ENCODE data around the gene TBC1D30. TPM values are rescaled to one million over a fixed set of nuclear protein-coding genes. Genes with fewer than 3 reads are reported as not detected.

Gene TBC1D30
- total and polyA plus RNA-seq, 9 of the 15 experiments (the other 6 are each of a cell fraction or from before 2014, with no cell fraction given), result 0.07 to 0.55 (median 0.20) TPM; not detected in 1

DNA sequence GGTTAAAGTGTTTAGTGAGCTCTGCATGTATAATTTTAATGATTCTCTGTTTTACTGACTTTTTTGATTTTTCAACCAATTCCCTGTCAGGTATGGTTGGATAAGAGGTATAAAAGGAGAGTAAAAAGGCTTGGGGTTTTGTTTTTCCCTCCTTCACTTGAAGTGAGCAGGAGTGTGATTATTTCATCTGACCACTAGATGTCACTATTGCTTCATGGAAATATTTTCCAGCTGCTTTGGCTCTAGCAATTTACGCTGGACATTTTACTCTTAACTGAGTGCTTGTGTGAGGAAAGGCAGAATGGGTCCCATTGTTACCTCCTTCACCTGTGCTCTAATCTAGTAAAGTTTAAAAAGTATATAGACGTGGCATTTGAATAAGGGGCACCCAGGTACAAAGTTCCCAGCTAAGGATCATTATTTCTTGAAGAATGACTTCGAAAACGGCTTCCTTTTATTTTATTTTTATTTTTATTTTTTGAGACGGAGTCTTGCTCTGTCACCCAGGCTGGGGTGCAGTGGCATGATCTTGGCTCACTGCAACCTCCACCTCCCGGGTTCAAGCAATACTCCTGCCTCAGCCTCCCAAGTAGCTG is 66.5 kb downstream of the TBC1D30 start (continued):
- TF ChIP-seq KAT2B (IDR thresholded peaks at IDR 0.05; ENCODE audit: low read depth, low read length) (no peak), SIX5 (IDR thresholded peaks at IDR 0.05; ENCODE audit: borderline replicate concordance in 1 of 2, insufficient read depth in 1 of 2, low read depth in 1 of 2, low read length in 2 of 2) (no peak), FOXK2 (conservative IDR thresholded peaks at IDR 0.05 in 1 of 2, IDR thresholded peaks at IDR 0.05 in 1 of 2; ENCODE audit: low read depth in 2 of 2) (no peak), RAD21 (CRISPR knock-in tag; conservative IDR thresholded peaks at IDR 0.05 in 1 of 2, IDR thresholded peaks at IDR 0.05 in 1 of 2) (peak; percentile 87 to 90), CTCF (IDR thresholded peaks at IDR 0.05 in 2 of 3, conservative IDR thresholded peaks at IDR 0.05 in 1 of 3; ENCODE audit: insufficient read depth in 2 of 3, low read depth in 1 of 3, low read length in 3 of 3) (peak; percentile 57 to 84 (median 66)), ZNF75A (CRISPR knock-in tag; IDR thresholded peaks at IDR 0.05) (no peak), ZEB2 (IDR thresholded peaks at IDR 0.05) (no peak), KLF16 (IDR thresholded peaks at IDR 0.05) (no peak), POLR2B (IDR thresholded peaks at IDR 0.05; ENCODE audit: low read depth, partially characterized antibody) (no peak), CEBPG (CRISPR knock-in tag; IDR thresholded peaks at IDR 0.05) (no peak), CEBPG (tag; conservative IDR thresholded peaks at IDR 0.05 in 1 of 2, IDR thresholded peaks at IDR 0.05 in 1 of 2) (peak; percentile 34 to 53; a peak in 2 of 4 replicates), PHF8 (IDR thresholded peaks at IDR 0.05; ENCODE audit: borderline replicate concordance, low read length) (no peak), ZNF184 (CRISPR knock-in tag; IDR thresholded peaks at IDR 0.05) (no peak), RB1 (IDR thresholded peaks at IDR 0.05; ENCODE audit: low read depth) (peak; percentile 41; the same call in 1 of the 2 replicates), PURB (CRISPR knock-in tag; IDR thresholded peaks at IDR 0.05; ENCODE audit: low read depth) (no peak), FOXA1 (IDR thresholded peaks at IDR 0.05; ENCODE audit: borderline replicate concordance) (no peak), COPS2 (conservative IDR thresholded peaks at IDR 0.05) (no peak)
- TF ChIP-seq, protein P1, sequence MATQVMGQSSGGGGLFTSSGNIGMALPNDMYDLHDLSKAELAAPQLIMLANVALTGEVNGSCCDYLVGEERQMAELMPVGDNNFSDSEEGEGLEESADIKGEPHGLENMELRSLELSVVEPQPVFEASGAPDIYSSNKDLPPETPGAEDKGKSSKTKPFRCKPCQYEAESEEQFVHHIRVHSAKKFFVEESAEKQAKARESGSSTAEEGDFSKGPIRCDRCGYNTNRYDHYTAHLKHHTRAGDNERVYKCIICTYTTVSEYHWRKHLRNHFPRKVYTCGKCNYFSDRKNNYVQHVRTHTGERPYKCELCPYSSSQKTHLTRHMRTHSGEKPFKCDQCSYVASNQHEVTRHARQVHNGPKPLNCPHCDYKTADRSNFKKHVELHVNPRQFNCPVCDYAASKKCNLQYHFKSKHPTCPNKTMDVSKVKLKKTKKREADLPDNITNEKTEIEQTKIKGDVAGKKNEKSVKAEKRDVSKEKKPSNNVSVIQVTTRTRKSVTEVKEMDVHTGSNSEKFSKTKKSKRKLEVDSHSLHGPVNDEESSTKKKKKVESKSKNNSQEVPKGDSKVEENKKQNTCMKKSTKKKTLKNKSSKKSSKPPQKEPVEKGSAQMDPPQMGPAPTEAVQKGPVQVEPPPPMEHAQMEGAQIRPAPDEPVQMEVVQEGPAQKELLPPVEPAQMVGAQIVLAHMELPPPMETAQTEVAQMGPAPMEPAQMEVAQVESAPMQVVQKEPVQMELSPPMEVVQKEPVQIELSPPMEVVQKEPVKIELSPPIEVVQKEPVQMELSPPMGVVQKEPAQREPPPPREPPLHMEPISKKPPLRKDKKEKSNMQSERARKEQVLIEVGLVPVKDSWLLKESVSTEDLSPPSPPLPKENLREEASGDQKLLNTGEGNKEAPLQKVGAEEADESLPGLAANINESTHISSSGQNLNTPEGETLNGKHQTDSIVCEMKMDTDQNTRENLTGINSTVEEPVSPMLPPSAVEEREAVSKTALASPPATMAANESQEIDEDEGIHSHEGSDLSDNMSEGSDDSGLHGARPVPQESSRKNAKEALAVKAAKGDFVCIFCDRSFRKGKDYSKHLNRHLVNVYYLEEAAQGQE (IDR thresholded peaks at IDR 0.05; ENCODE audit: borderline replicate concordance), result peak; percentile 79
- TF ChIP-seq, protein P1 (CRISPR knock-in tag; IDR thresholded peaks at IDR 0.05; ENCODE audit: low read depth), result no peak
